K562 (cell line): ENCODE data around the gene EVPL. TPM values are rescaled to one million over a fixed set of nuclear protein-coding genes. Genes with fewer than 3 reads are reported as not detected.
A peak's percentile ranks its signal among the peaks of the same experiment; 100 is the strongest.
"Not testable (repeated sequence)": the region's sequence is repeated elsewhere in the genome, so short reads cannot be mapped to it uniquely, and the experiment has no call there.

Experiments used
- ATAC-seq: fragments of 200-7000 bp; cut with Tn5 transposase; 3 replicates; pipeline ENCODE4 v1.9.1; 2020; ENCODE audit warnings: moderate library complexity
- BruUV-seq: library from RNA; stranded (reverse); fragments of 400-500 nt; replicated peaks from 2 replicates; lab custom pipeline; 2021; lab: Mats Ljungman, UMichigan
- CTCF ChIA-PET: fragments of 300-600 bp; formaldehyde crosslinking; extraction: SDS; loops from one replicate; lab custom pipeline; 2021; ENCODE audit warnings: low intra/inter-chr PET ratio; lab: Yijun Ruan, JAX
- POLR2A ChIA-PET: fragments of 300-600, 350-650 bp; sonication (Branson Sonifier 250); formaldehyde crosslinking; extraction: SDS; loops from one replicate; lab custom pipeline; 2021; ENCODE audit warnings: antibody characterized with exemption, inconsistent platforms; lab: Yijun Ruan, JAX
- DNase-seq, 4 experiments: peaks; one replicate each; pipeline versions ENCODE4 v3.0.0 to v3.0.0-alpha.2; 2011 to 2018; ENCODE audit warnings: low spot score in 3 of 4, mixed read lengths in 3 of 4; ENCODE audit errors: extremely low read depth in 1 of 4
- FAIRE-seq: peaks from 2 replicates; lab custom pipeline; 2011; peaks lifted over from hg19 to GRCh38; lab: Jason Lieb, UNC
- H2AFZ ChIP-seq: 2 replicates; pipeline ENCODE4 v1.6.0; 2011; ENCODE audit warnings: low read depth, low read length, control low read depth, inconsistent platforms
- H3K27ac ChIP-seq: fragments of 200-600 bp; 3 replicates; pipeline ENCODE4 v1.8.0; 2011; ENCODE audit warnings: low read depth, mild to moderate bottlenecking, control low read depth, inconsistent platforms, low read length, moderate library complexity, mixed read lengths; ENCODE audit errors: extremely low read depth
- H3K27me3 ChIP-seq, 2 experiments: fragments of 300-600 bp in 1 of 2; 2 replicates in 1 of 2; 3 replicates in 1 of 2; pipeline versions ENCODE4 v1.6.0 to v1.8.0; 2011; ENCODE audit warnings: inconsistent platforms in 2 of 2, low read length in 2 of 2, mild to moderate bottlenecking in 1 of 2, mixed read lengths in 1 of 2, moderate library complexity in 1 of 2; ENCODE audit not compliant: control insufficient read depth in 2 of 2, insufficient read depth in 2 of 2
- H3K36me3 ChIP-seq: fragments of 300-600 bp; 3 replicates; pipeline ENCODE4 v1.8.0; 2011; ENCODE audit warnings: mild to moderate bottlenecking, low read length, inconsistent platforms; ENCODE audit not compliant: control insufficient read depth, insufficient read depth
- H3K4me1 ChIP-seq, 2 experiments: fragments of 200-600 bp in 1 of 2; replicated peaks in 1 of 2; 2 replicates in 1 of 2; 3 replicates in 1 of 2; pipeline versions ENCODE4 v1.5.1 to v1.8.0; 2011; ENCODE audit warnings: inconsistent platforms in 2 of 2, low read length in 2 of 2, mild to moderate bottlenecking in 1 of 2, mixed read lengths in 1 of 2, moderate library complexity in 1 of 2; ENCODE audit not compliant: control insufficient read depth in 2 of 2, insufficient read depth in 2 of 2
- H3K4me2 ChIP-seq: 2 replicates; pipeline ENCODE4 v1.6.1; 2011; ENCODE audit warnings: low read length, control low read depth, inconsistent platforms, mixed read lengths; ENCODE audit not compliant: insufficient read depth
- H3K4me3 ChIP-seq: fragments of 200-600 bp; sonication (generic), shearing (Covaris generic); 2 replicates; pipeline ENCODE4 v1.5.1; 2016; ENCODE audit warnings: control low read depth, inconsistent platforms
- H3K79me2 ChIP-seq: fragments of 200-600 bp; 3 replicates; pipeline ENCODE4 v1.8.0; 2011; ENCODE audit warnings: low read length, inconsistent platforms; ENCODE audit not compliant: control insufficient read depth, insufficient read depth
- H3K9ac ChIP-seq, 2 experiments: 2 replicates each; pipeline versions ENCODE4 v1.6.0 to v1.6.1; 2011; ENCODE audit warnings: low read depth in 2 of 2, low read length in 2 of 2, control low read depth in 1 of 2, inconsistent platforms in 1 of 2, mild to moderate bottlenecking in 1 of 2, mixed read lengths in 1 of 2; ENCODE audit not compliant: insufficient read depth in 1 of 2
- H3K9me1 ChIP-seq: one replicate; pipeline ENCODE4 v1.6.0; 2011; ENCODE audit warnings: inconsistent platforms, mild to moderate bottlenecking, low read length, moderate library complexity; ENCODE audit not compliant: control insufficient read depth, insufficient read depth
- H3K9me3 ChIP-seq: replicated peaks from 2 replicates; pipeline ENCODE4 v1.5.1; 2011; ENCODE audit warnings: low read depth, low read length, inconsistent platforms; ENCODE audit not compliant: control insufficient read depth, insufficient read depth
- H4K20me1 ChIP-seq: replicated peaks from 2 replicates; pipeline ENCODE4 v1.6.1; 2011; ENCODE audit warnings: low read length, inconsistent platforms, mixed read lengths; ENCODE audit not compliant: control insufficient read depth, insufficient read depth
- NFIC ChIP-seq: fragments of 450-650 bp; IDR thresholded peaks from 2 replicates; pipeline ENCODE4 v1.6.1; 2017; ENCODE audit warnings: mild to moderate bottlenecking, inconsistent platforms
- NFIX ChIP-seq: fragments of 250-450 bp; sonication (Bioruptor Pico); IDR thresholded peaks from 2 replicates; pipeline ENCODE4 v1.4.0; 2020; ENCODE audit warnings: low read depth, mild to moderate bottlenecking, moderate library complexity
- SUPT5H ChIP-seq: fragments of 450-650 bp; IDR thresholded peaks from 2 replicates; pipeline ENCODE4 v1.6.1; 2016
- ZNF121 ChIP-seq: sonication (generic); formaldehyde crosslinking; conservative IDR thresholded peaks from 2 replicates; pipeline ENCODE4 v1.8.0; 2022; ENCODE audit warnings: missing genetic modification reagents
- WGBS: fragments of 100-300 bp; shearing (Covaris generic); methylation state at CpG from one replicate; pipeline ENCODE4 v1.1.6; 2016; ENCODE audit warnings: low coverage, mixed read lengths; ENCODE audit not compliant: insufficient coverage; ENCODE audit errors: missing lambda C conversion rate; 5-methylcytosine and 5-hydroxymethylcytosine counted together
- in situ Hi-C: fragments of 300-500 bp; cut with MboI; formaldehyde crosslinking; loops from 4 replicates; pipeline ENCODE4 v1.15.0; 2018; ENCODE audit warnings: inconsistent platforms, mixed read lengths
- intact Hi-C: fragments of 100-400 bp; cut with micrococcal nuclease; formaldehyde crosslinking; loops from 2 replicates; pipeline ENCODE4 v1.14.2; 2022
- polyA plus RNA-seq, 8 experiments: library from polyadenylated mRNA; depleted of rRNA in 4 of 8; stranded (reverse) in 5 of 8; unstranded in 3 of 8; fragments of >200 nt; fragmentation: Nextera tagmentation in 2 of 8; fragmentation: Illumina TruSeq in 1 of 8; extraction: Ambion mirVana in 2 of 8; extraction: Trizol in 1 of 8; gene quantifications; 2 replicates each; pipeline versions ENCODE4 v1.2.1 to v1.2.3, GENCODE V29; 2011 to 2014; ENCODE audit warnings: inconsistent platforms in 1 of 8, missing spikeins in 1 of 8
- total RNA-seq, 7 experiments: library from RNA; depleted of rRNA in 6 of 7; stranded (reverse); fragments of >200 nt in 6 of 7; fragmentation: Illumina TruSeq in 2 of 7; extraction: Trizol in 2 of 7; gene quantifications; 2 replicates each; pipeline versions ENCODE4 v1.2.1 to v1.2.3, GENCODE V29; 2011 to 2021; ENCODE audit warnings: low replicate concordance in 1 of 7

EVPL gene
- total and polyA plus RNA-seq, 9 of the 15 experiments (the other 6 are each of a cell fraction or from before 2014, with no cell fraction given), result 0.08 to 0.18 (median 0.16) TPM; not detected in 5

DNA sequence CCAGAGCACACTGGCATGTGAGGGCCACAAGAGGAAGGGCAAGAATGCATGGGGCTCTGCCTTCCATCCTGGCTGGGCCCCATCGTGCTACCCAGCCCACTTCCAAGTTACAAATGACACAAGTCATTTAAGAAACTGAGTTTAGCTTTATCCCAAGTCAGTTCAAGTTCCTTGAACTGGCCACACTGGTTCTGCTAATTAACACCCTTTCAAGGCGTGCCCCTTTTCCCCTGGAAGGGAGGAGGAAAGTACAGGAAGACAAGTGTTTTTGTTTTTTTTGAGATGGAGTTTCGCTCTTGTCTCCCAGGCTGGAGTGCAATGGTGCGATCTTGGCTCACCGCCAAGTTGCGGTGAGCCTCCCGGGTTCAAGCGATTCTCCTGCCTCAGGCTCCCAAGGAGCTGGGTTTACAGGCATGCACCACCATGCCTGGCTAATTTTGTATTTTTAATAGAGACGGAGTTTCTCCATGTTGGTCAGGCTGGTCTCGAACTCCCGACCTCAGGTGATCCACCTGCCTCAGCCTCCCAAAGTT, 17.4 kb upstream of the EVPL start:
- ATAC-seq, H2AFZ ChIP-seq, H3K9ac ChIP-seq, CTCF ChIA-PET, H3K9me1 ChIP-seq, H3K27ac ChIP-seq, H3K4me1 ChIP-seq, in situ Hi-C loops, POLR2A ChIA-PET, BruUV-seq, DNase-seq, H4K20me1 ChIP-seq, H3K79me2 ChIP-seq: not testable (repeated sequence)
- WGBS, result 91% methylated on average over 5 of the region's 11 CpGs
- H3K36me3 ChIP-seq, result peaks cover 94% of the 10 kb centered on the region
- TF ChIP-seq NFIX (CRISPR knock-in tag) (peak; percentile 70), NFIC (peak; percentile 94)
- TF ChIP-seq, all 486 proteins: peak for 2; not testable (repeated sequence) for 484
- intact Hi-C loops, H3K9me3 ChIP-seq, H3K4me3 ChIP-seq, FAIRE-seq, H3K27me3 ChIP-seq, H3K4me2 ChIP-seq: not testable (repeated sequence)

DNA sequence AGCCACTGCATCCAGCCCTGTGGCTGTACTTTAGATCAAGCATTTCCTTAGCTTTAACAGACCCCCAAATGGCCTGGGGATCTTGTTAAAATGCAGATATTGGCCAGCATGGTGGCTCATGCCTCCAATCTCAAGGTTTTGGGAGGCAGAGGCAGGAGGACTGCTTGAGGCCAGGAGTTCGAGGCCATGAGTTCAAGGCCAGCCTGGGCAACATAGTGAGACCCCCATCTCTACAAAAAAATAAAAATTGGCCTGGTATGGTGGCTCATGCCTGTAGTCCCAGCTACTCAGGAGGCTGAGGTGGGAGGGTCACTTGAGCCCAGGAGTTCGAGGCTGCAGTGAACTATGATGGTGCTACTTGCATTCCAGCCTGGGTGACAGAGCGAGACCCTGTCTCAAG, 15.8 kb upstream of the EVPL start:
- H3K36me3 ChIP-seq, result peaks cover 94% of the 10 kb centered on the region
- H2AFZ ChIP-seq, BruUV-seq, H3K79me2 ChIP-seq, in situ Hi-C loops, ATAC-seq, H3K9me1 ChIP-seq, FAIRE-seq, H3K27me3 ChIP-seq, H3K9ac ChIP-seq, H3K4me3 ChIP-seq, H3K4me1 ChIP-seq, H3K4me2 ChIP-seq, DNase-seq, H3K27ac ChIP-seq, intact Hi-C loops, H4K20me1 ChIP-seq, H3K9me3 ChIP-seq: not testable (repeated sequence)
- peak; percentile 14; the same call in 1 of the 2 replicates for TF ChIP-seq SUPT5H
- TF ChIP-seq ZNF121, result 0 out of 2 replicates have a peak, but pooled peaks have one; percentile 26
- WGBS, result 96% methylated on average over 3 of the region's 3 CpGs
- POLR2A ChIA-PET, result interaction anchor here (0.6 to 2.0 kb wide), 2 partner anchors 12 to 27 kb away, joined by 3 to 9 read pairs; no protein-coding TSS in a partner anchor
- CTCF ChIA-PET, result interaction anchor here (0.7 kb wide), 1 partner anchor 81 kb away, joined by 5 read pairs; no protein-coding TSS in a partner anchor
